ENCODE data around the gene CROCC2. TPM values are rescaled to one million over a fixed set of nuclear protein-coding genes. Genes with fewer than 3 reads are reported as not detected.

CROCC2 gene
- total and polyA plus RNA-seq, 2 experiments from 2014 or later, result not detected

DNA sequence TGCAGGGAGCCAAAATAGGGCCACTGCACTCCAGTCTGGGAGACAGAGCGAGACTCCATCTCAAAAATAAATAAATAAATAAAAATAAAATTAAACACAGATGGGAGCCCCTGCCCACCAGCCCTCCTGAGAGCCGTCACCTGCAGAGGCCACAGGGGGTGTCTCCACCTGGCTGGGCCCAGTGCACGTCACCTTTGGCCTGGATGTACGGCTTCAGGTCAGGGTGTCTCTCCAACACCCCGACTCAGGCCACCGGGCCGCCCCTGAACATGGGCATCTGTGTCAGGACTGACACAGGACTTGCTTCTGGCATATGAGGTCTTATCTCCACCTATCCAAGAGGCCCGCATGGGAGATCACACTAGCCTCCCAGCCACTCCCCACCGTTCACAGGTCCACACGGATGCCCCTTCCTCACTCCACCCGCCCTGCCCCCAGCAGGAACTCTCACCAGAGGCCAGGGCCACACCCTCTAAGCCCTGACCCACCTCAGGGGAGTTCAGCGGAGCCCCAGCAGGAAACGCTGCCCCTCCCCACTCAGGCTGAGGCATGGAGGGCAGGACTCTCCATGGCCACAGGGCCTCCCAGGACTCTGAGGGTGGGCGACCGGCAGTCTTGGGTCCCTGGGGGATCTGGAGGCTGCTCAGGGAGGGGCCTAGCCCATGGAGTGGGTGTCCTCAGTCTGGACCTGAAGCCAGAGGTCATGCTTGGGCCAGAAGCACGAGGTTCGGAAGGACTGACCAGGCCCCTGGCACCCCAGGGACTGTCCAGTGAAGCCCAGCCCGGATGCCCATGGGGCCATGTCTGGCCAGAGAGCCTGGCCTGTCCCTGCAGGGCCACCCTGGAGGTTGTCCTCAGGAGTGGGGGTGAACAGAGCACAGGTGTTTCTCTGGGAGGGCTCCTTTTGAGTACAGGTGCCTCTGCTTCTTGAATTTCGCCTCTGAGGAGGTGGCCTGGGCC is 1.6 kb upstream of the CROCC2 start:
- no peak for DNase-seq (ENCODE audit: low read depth in 1 of 2, low spot score in 1 of 2)
- TF ChIP-seq CTCF (IDR thresholded peaks at IDR 0.05; ENCODE audit: low read depth, low read length), result no peak
- Histone ChIP-seq H3K4me3 (no peak overlapping the region), H3K9me3 (ENCODE audit: low read depth) (no peaks in the 10 kb centered on the region), H3K27me3 (peaks cover 31% of the 10 kb centered on the region), H3K27ac (no peak overlapping the region), H3K4me1 (ENCODE audit: low read depth) (no peaks in the 10 kb centered on the region), H3K36me3 (no peaks in the 10 kb centered on the region)

DNA sequence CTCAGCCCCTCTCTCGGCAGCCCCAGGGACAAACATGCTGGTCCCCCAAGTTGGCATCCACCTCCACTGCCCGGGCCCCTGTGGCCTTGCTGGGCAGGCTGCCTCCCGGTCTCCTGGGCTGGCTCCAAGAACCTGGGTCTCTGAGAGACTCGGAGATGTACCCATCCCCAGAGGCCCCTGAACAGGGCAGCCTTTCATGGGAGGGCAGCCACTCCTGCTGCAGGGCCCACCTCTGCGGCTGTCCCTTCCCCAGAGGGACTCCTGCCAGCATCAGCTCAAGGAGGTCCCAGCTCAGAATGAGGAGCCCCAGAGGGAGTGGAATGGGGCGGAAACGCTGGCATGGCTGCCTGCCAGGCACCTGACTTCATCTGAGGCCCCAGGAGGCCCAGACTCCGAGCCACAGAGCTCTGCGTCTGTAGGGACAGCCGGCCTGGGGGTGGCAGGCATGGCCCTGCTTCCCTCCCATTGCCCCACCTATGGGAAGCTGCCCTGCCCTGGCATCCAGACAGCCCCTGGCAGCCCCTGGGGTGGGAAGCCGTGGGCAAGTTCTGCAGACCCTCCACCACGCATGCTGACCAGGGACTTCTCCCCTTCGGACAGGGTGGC is 857 bp upstream of the CROCC2 start:
- TF ChIP-seq CTCF (IDR thresholded peaks at IDR 0.05; ENCODE audit: low read depth, low read length), result no peak
- peaks cover 39% of the 10 kb centered on the region for H3K27me3 ChIP-seq
- H3K4me3 ChIP-seq, result no peak overlapping the region

DNA sequence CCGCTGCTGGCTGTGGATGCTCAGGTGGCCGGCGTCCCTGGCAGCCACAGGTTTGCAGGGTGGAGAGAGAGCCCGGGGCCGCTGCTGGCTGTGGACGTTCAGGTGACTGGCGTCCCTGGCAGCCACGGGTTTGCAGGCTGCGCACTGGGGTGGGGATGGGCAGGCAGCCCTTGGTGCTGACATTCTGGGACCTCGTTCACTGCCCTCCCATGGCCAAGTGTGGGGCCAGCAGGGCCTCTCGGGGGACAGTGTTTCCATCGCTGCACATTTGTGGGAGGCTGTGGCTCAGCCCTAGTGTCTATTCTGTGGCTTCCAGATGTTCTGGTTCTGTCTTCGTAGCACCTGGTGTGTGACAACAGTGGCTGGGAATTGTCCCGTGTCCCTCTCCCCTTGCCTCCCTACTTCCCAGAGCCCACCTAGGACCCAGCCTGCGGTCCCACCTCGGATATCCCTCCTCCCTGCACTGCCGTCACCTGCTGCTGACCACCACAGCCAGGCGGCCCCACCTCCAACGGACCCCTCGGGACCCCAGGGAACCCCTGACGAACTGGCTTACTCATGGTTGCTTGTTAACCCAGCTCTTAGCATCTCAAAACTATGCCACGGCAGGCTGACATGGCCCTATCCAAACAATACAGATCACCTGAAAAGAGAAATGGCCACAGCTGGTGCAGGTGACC is 915 bp downstream of the CROCC2 start:
- H3K9me3 ChIP-seq (ENCODE audit: low read depth), result no peaks in the 10 kb centered on the region
- H3K36me3 ChIP-seq, result no peaks in the 10 kb centered on the region
- H3K27ac ChIP-seq, result no peak overlapping the region
- no peaks in the 10 kb centered on the region for H3K4me1 ChIP-seq (ENCODE audit: low read depth)
- no peak overlapping the region for H3K4me3 ChIP-seq
- peaks cover 50% of the 10 kb centered on the region for H3K27me3 ChIP-seq
- DNase-seq (ENCODE audit: low read depth in 1 of 2, low spot score in 1 of 2), result no peak
- TF ChIP-seq CTCF (IDR thresholded peaks at IDR 0.05; ENCODE audit: low read depth, low read length), result no peak

More for the DNA sequence above, 857 bp upstream of the CROCC2 start:
- Histone ChIP-seq H3K9me3 (ENCODE audit: low read depth) (no peaks in the 10 kb centered on the region), H3K4me1 (ENCODE audit: low read depth) (no peaks in the 10 kb centered on the region), H3K36me3 (no peaks in the 10 kb centered on the region), H3K27ac (no peak overlapping the region)
- DNase-seq (ENCODE audit: low read depth in 1 of 2, low spot score in 1 of 2), result no peak

- Histone ChIP-seq H3K27ac (no peak overlapping the region), H3K4me1 (ENCODE audit: low read depth) (no peaks in the 10 kb centered on the region), H3K36me3 (no peaks in the 10 kb centered on the region), H3K4me3 (no peak overlapping the region), H3K9me3 (ENCODE audit: low read depth) (no peaks in the 10 kb centered on the region), H3K27me3 (peaks cover 56% of the 10 kb centered on the region)
- no peak for TF ChIP-seq CTCF (IDR thresholded peaks at IDR 0.05; ENCODE audit: low read depth, low read length)
- DNase-seq (ENCODE audit: low read depth in 1 of 2, low spot score in 1 of 2), result no peak
These were observed 3.3 kb downstream of the CROCC2 start for GRCh38 chr2:240909216-240909974.
